GM12891 (cell line): Measurements from ENCODE around the gene SLC39A6.

Experiments
- DNase-seq: peaks from one replicate; pipeline ENCODE4 v3.0.0; 2011; ENCODE audit warnings: low spot score; ENCODE audit not compliant: insufficient read length
- FAIRE-seq: peaks from 2 replicates; lab custom pipeline; 2011; peaks lifted over from hg19 to GRCh38; lab: Jason Lieb, UNC
- PAX5 ChIP-seq: IDR thresholded peaks from 2 replicates; pipeline ENCODE4 v1.6.1; 2011; ENCODE audit warnings: low read length, moderate library complexity, mild to moderate bottlenecking; ENCODE audit not compliant: insufficient read depth, severe bottlenecking
- POLR2A ChIP-seq: IDR thresholded peaks from 2 replicates; pipeline ENCODE4 v1.6.1; 2011; ENCODE audit warnings: low read depth, low read length, control low read depth
- POLR2AphosphoS5 ChIP-seq: IDR thresholded peaks from 2 replicates; pipeline ENCODE4 v1.6.1; 2011; ENCODE audit warnings: low read depth, low read length, control low read depth
- POU2F2 ChIP-seq: IDR thresholded peaks from 2 replicates; pipeline ENCODE4 v1.6.1; 2011; ENCODE audit warnings: low read depth, mild to moderate bottlenecking, control low read depth, low read length, moderate library complexity
- SPI1 ChIP-seq: IDR thresholded peaks from 2 replicates; pipeline ENCODE4 v1.6.1; 2011; ENCODE audit warnings: low read depth, low read length, control low read depth
- TAF1 ChIP-seq: IDR thresholded peaks from 2 replicates; pipeline ENCODE4 v1.6.1; 2011; ENCODE audit warnings: low read depth, low read length, control low read depth

SLC39A6 gene

DNA sequence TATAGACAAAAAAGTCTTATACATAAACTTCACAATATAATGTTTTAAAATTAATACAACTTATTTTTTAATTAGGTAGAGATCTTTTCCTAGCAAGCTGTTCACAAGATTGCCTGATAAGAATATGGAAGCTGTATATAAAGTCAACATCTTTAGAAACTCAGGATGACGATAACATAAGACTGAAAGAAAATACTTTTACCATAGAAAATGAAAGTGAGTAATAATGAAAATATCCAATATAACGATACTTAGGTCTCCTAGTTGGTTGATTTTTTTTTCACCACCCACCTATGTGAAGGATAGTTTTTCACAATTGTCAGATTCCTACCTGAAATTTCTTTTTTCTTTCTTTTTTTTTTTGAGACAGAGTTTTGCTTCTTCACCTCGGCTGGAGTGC, 13.6 kb upstream of the SLC39A6 start:
- DNase-seq (no peak), FAIRE-seq (no peak)
- TF ChIP-seq TAF1 = no peak

DNA sequence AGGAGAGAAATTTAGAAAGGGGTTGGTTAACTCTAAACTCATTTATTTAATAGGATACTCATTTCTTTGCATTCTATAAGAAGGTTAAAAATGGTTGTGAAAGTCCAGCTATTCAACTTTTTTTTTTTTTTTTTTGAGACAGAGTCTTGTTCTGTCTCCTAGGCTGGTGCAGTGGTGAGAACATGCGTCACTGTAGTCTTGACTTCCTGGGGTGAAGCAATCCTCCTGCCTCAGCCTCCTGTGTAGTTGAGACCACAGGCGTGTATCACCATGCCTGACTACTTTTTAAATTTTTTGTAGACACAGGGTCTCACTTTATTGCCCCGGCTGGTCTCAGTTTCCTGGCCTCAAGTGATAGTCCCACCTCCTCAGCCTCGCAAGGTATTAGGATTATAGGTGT, 12.4 kb upstream of the SLC39A6 start:
- FAIRE-seq (no peak), DNase-seq (no peak)
- TF ChIP-seq SPI1 (no peak), POLR2AphosphoS5 (no peak), POLR2A (no peak), PAX5 (no peak), POU2F2 (no peak), TAF1 (no peak)

DNA sequence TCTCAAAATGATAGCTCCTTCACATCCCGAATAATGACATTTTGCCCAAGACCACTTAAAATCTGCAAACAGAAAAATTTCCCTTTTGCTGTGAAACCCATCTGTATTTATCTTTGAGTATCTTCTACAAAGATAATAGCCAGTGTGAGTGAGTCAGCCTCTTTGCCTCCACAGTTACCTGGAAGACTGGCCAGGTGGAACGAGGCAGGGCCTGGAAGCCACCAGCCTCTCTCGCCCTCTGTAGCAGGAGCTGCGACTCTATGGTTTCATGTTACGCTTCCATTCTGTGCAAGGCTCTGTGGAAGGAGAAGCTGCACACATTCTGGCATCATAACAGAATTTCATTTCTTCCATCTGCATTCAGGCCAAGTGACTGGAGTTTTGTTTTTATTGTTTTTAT, 10.1 kb upstream of the SLC39A6 start:
- DNase-seq (no peak), FAIRE-seq (no peak)

DNA sequence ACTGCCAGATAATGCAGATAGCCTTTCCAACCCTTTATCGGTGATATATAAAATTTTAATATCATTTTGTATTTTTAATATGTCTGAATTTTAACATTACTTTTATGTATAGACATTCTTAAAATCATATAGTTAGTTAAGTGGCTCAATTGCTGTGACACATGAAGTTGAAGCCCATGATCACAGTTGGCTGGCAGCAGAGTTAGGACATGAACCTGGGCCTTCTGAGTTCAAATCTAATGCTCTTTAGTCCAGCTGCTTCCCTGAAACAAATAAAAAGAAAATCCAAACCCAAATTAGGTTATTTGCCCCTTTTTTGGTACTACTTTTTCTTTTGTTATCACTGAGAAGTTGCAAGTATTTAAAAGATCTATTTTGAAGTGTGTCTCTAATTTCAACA, 6.1 kb upstream of the SLC39A6 start:
- FAIRE-seq = no peak
- no peak for DNase-seq
- TF ChIP-seq POLR2A (no peak), TAF1 (no peak), POU2F2 (no peak), SPI1 (no peak), POLR2AphosphoS5 (no peak), PAX5 (no peak)

More for the DNA sequence above, 10.1 kb upstream of the SLC39A6 start:
- TF ChIP-seq SPI1 = no peak
- no peak for TF ChIP-seq POU2F2
- no peak for TF ChIP-seq POLR2A
- no peak for TF ChIP-seq TAF1

DNA sequence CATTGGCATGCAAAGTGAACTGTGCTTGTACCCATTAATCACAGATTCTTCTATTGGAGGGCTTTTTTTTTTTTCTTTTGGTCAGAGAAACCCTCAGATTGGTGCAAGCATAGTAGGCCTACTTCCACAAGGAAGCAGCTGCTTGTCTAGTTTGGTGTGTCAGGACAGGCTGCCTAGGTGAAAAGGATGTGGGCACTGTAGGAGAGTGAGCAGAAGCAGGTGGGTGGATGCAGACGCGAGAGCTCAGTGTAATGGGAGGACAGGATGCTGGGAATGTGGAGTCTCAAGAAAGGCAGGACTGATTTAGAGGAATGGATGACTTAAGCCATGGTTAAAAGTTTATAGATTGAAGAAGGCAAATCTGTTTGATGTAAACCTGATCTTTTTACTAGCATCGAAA, 3.6 kb upstream of the SLC39A6 start:
- DNase-seq (no peak), FAIRE-seq (no peak)
- TF ChIP-seq POLR2AphosphoS5 (no peak), PAX5 (no peak), POU2F2 (no peak), TAF1 (no peak), POLR2A (no peak), SPI1 (no peak)

DNA sequence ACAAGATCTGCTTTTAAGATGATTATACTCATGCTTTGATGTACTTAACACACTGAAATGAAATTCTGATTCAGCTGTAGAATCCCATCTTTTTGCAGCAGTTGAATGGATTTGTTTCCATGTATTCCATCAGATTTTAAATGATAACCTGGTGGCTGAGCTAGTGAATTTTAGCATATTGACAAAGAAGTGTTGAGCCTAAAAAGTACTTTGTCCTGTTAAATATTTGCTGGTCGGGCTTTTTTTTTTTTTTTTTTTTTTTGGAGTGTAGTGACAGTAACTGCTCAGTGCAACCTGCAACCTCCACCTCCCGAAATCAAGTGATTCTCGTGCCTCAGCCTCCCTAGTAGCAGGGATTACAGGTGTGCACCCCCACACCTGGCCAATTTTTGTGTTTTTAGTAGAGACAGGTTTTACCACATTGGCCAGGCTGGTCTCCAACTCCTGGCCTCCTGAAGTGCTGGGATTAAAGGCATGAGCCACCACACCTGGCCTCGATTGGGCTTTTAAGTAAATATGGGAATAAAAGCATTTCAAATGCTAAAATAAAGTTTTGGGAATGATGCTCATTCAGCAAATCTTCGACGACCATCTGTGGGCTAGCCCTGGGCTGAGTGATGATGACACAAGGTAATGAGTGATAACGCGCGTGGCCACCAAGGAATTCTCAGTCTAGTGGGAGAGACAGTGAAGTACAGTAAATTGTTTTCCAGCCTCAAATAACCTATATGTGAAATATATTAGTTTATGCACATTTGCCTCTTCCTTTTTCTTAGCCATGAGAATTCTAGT, 2.7 kb upstream of the SLC39A6 start:
- TF ChIP-seq TAF1 = no peak
- TF ChIP-seq PAX5 = no peak
- no peak for TF ChIP-seq SPI1
- TF ChIP-seq POLR2A = no peak
- TF ChIP-seq POLR2AphosphoS5 = no peak
- TF ChIP-seq POU2F2 = no peak
- no peak for FAIRE-seq
- DNase-seq = no peak

DNA sequence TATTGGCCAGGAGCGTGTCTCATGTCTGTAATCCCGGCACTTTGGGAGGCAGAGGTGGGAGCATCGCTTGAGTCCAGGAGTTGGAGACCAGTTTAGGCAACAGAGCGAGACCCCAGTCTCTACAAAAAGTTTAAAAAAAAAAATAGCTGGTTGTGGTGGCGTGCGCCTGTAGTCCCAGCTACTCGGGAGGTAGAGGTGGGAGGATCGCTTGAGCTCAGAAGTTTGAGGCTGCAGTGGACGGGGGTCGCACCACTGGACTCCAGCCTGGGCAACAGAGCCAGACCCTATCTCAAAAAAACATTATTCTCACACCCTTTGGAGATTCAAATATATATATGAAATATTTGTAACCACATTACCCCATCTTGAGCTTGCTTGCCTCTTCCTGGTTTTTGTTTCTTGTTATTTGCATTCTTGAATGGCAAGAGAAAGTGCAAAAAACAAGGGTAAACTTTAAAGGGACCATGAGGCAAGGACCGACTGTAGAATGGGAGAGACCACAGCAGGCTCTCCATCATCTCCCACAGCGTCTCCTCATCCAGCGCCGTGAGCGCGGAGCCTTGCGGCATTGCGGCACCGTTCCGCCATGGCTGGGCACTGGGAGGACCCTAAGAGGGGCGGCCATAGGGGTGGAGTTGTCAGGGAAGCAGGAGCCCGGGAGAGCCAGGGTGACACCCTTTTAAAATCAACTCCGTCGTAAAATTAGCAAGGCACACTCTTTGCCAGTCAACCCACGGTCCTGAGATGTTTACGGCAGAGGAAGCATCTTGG, 1.9 kb upstream of the SLC39A6 start:
- TF ChIP-seq POU2F2 (no peak), PAX5 (no peak), SPI1 (no peak), TAF1 (no peak), POLR2AphosphoS5 (no peak), POLR2A (no peak)
- DNase-seq = no peak
- no peak for FAIRE-seq

DNA sequence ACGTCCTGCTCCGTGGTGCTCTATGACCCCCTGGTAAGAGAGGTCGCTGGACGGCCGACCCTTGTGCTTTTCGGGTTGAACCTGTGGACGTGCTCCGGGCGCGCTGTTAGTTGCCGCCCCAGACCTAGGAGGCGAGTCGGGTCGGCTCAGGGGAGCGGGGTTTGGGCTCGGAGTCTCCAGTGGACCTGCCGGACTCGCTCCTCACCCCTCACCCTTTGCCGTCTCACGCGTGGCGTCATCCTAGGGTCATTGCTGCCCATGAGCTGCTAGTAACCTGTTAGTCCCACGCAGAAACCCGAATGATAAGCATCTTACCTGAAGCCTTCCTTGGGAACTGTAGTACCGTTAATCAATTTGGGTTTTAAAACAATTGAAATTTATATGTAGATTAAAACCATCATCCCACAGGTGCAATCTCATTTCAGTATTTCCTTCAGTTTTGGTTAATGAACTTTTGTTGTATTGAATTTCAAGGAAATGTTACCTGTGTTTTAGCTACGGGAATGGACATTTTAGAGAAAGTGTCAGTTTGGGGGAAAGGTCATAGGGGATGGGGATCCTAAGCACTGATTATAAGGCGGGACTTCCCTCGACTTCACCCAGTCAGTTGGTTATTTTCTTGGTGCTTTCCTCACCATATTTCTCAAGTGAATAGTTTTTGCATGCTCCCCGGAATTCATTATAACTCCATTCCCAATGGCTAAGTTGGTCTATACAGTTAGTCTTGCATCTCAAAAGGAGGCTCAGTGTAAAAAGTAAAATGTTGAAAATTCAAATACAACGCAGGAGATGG, 1.1 kb upstream of the SLC39A6 start:
- DNase-seq = no peak
- no peak for FAIRE-seq
- TF ChIP-seq TAF1 (no peak), PAX5 (no peak), SPI1 (no peak), POLR2A (no peak), POLR2AphosphoS5 (no peak), POU2F2 (no peak)

DNA sequence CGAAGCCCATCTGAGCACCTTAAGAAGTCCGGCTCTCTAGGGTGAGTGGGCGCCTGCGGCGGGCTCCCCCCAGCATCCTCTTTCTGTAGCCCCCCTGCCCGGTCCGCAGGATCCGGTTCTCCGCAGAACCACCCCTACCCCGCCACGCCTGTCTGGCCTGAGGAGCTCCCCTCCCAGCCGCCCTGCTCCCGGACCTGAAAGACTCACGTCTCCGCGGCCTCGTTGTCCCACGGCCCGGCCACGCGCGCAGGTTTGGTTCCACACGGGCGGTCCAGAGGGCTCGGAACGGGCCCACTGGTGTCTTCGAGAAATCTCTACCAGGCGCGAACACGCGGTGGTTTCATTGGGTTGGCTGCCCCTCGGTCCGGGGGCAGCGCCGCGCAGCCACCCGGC, 237 bp downstream of the SLC39A6 start:
- TF ChIP-seq PAX5 (no peak), TAF1 (no peak), SPI1 (no peak), POU2F2 (no peak), POLR2AphosphoS5 (no peak), POLR2A (no peak)
- FAIRE-seq = no peak
- peak; percentile 14 for DNase-seq

DNA sequence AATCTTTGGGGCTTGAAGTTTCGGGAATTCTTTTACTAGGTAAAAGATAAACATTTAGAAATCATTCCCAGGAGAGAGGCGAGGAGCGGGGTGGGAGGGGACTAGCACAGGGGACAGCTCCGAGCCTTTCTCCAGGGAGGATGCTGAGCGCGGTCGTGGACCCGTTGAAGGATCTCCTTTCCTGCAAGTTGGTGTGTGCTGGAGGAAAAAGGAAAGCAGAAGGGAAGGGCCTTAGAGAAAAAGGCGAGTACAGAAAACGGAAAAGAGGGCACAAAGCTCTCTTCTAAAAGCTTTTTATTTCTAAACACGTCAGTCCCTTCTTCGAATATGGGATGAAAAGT, 640 bp downstream of the SLC39A6 start:
- FAIRE-seq (no peak), DNase-seq (no peak)
- TF ChIP-seq POLR2A (no peak), PAX5 (no peak), SPI1 (no peak), TAF1 (no peak), POLR2AphosphoS5 (no peak), POU2F2 (no peak)
